SU-DHL-6 (cell line): ENCODE results near the gene URB2.

Experiments
- H2AFZ ChIP-seq: fragments of 200-600 bp; sonication (generic); 2 replicates; pipeline ENCODE4 v1.6.1; 2014; ENCODE audit warnings: low read depth, mild to moderate bottlenecking, moderate library complexity, mixed read lengths, antibody characterized with exemption, low read length; ENCODE audit not compliant: severe bottlenecking
- H3F3A ChIP-seq: fragments of 200-600 bp; shearing (Covaris generic); 2 replicates; pipeline ENCODE4 v1.6.0; 2016; ENCODE audit warnings: antibody characterized with exemption, mild to moderate bottlenecking; ENCODE audit not compliant: insufficient read depth
- H3K27ac ChIP-seq: fragments of 200-600 bp; sonication (generic); 2 replicates; pipeline ENCODE4 v1.5.1; 2016; ENCODE audit warnings: low read depth, mild to moderate bottlenecking, low read length, moderate library complexity, mixed read lengths
- H3K27me3 ChIP-seq: fragments of 200-600 bp; sonication (generic), shearing (Covaris generic); 2 replicates; pipeline ENCODE4 v1.6.0; 2014; ENCODE audit warnings: mild to moderate bottlenecking, low read length
- H3K36me3 ChIP-seq: fragments of 200-600 bp; sonication (generic); 2 replicates; pipeline ENCODE4 v1.6.1; 2014; ENCODE audit warnings: mild to moderate bottlenecking, low read length, mixed read lengths
- H3K4me2 ChIP-seq: fragments of 300-600, 200-600 bp; shearing (Covaris generic), sonication (generic); 2 replicates; pipeline ENCODE4 v1.6.0; 2014; ENCODE audit warnings: low read length, low read depth, mild to moderate bottlenecking; ENCODE audit not compliant: poor library complexity, severe bottlenecking
- H3K4me3 ChIP-seq: fragments of 200-600 bp; sonication (generic); 2 replicates; pipeline ENCODE4 v1.5.1; 2014; ENCODE audit warnings: antibody characterized with exemption, low read length, mild to moderate bottlenecking, mixed read lengths; ENCODE audit not compliant: insufficient read depth, poor library complexity, severe bottlenecking
- H3K79me2 ChIP-seq: fragments of 200-600 bp; sonication (generic); 2 replicates; pipeline ENCODE4 v1.6.1; 2014; ENCODE audit warnings: mild to moderate bottlenecking, low read length, moderate library complexity; ENCODE audit not compliant: insufficient read depth
- H3K9ac ChIP-seq: fragments of 200-600 bp; sonication (generic); 2 replicates; pipeline ENCODE4 v1.7.0; 2014; ENCODE audit warnings: mild to moderate bottlenecking, low read length
- H3K9me2 ChIP-seq: fragments of 200-600 bp; sonication (generic); replicated peaks from 2 replicates; pipeline ENCODE4 v1.6.1; 2014; ENCODE audit warnings: low read length; ENCODE audit not compliant: insufficient read depth
- H3K9me3 ChIP-seq: fragments of 200-600 bp; sonication (generic); 2 replicates; pipeline ENCODE4 v1.6.1; 2014; ENCODE audit warnings: low read length, mixed read lengths; ENCODE audit not compliant: insufficient read depth
- H4K20me1 ChIP-seq: fragments of 200-600 bp; sonication (generic); 2 replicates; pipeline ENCODE4 v1.6.1; 2014; ENCODE audit warnings: low read depth, mild to moderate bottlenecking, antibody characterized with exemption, low read length, moderate library complexity, mixed read lengths
- CTCF ChIP-seq: fragments of 200-600 bp; sonication (generic); IDR thresholded peaks from one replicate; pipeline ENCODE4 v1.5.1; 2017; ENCODE audit warnings: antibody characterized with exemption, mild to moderate bottlenecking, low read length, moderate library complexity; ENCODE audit not compliant: insufficient read depth, poor library complexity, severe bottlenecking
- EZH2phosphoT487 ChIP-seq: fragments of 200-600 bp; sonication (generic), shearing (Covaris generic); conservative IDR thresholded peaks from 2 replicates; pipeline ENCODE4 v1.6.1; 2018; ENCODE audit warnings: mild to moderate bottlenecking, antibody characterized with exemption, low read length, moderate library complexity, mixed read lengths

Gene URB2

GRCh38 chr1:229648406-229648805, 22.4 kb downstream of the URB2 start:
- Histone ChIP-seq H3K27me3 (no peaks in the 10 kb centered on the region), H2AFZ (no peak overlapping the region), H3K4me3 (no peak overlapping the region), H3F3A (no peaks in the 10 kb centered on the region), H4K20me1 (no peaks in the 10 kb centered on the region), H3K9me2 (no peaks in the 10 kb centered on the region), H3K9ac (no peak overlapping the region), H3K79me2 (0 out of 2 replicates have a peak, but pooled peaks cover 5% of the 10 kb centered on the region), H3K36me3 (peaks cover 26% of the 10 kb centered on the region), H3K4me2 (no peak overlapping the region), H3K27ac (no peak overlapping the region), H3K9me3 (no peaks in the 10 kb centered on the region)
- TF ChIP-seq CTCF (no peak), EZH2phosphoT487 (no peak)

- Histone ChIP-seq H3K9ac (no peak overlapping the region), H3F3A (no peaks in the 10 kb centered on the region), H2AFZ (no peak overlapping the region), H3K9me3 (no peaks in the 10 kb centered on the region), H3K79me2 (0 out of 2 replicates have a peak, but pooled peaks cover 5% of the 10 kb centered on the region), H3K4me3 (no peak overlapping the region), H3K27me3 (no peaks in the 10 kb centered on the region), H3K36me3 (peaks cover 37% of the 10 kb centered on the region), H4K20me1 (no peaks in the 10 kb centered on the region), H3K4me2 (no peak overlapping the region), H3K9me2 (no peaks in the 10 kb centered on the region), H3K27ac (no peak overlapping the region)
- no peak for TF ChIP-seq CTCF
- TF ChIP-seq EZH2phosphoT487: no peak
These were observed 24.0 kb downstream of the URB2 start for GRCh38 chr1:229650045-229650444.

GRCh38 chr1:229651546-229651945, 25.5 kb downstream of the URB2 start:
- Histone ChIP-seq H3K36me3 (peaks cover 43% of the 10 kb centered on the region), H3K27me3 (no peaks in the 10 kb centered on the region), H4K20me1 (no peaks in the 10 kb centered on the region), H3K4me2 (no peak overlapping the region), H3K4me3 (no peak overlapping the region), H3F3A (no peaks in the 10 kb centered on the region), H3K27ac (no peak overlapping the region), H3K9me2 (no peaks in the 10 kb centered on the region), H2AFZ (no peak overlapping the region), H3K79me2 (no peaks in the 10 kb centered on the region), H3K9me3 (no peaks in the 10 kb centered on the region), H3K9ac (no peak overlapping the region)
- TF ChIP-seq EZH2phosphoT487: no peak
- TF ChIP-seq CTCF: no peak
